NAMALWA (cell line): ENCODE measurements around the gene LMBR1L.

Experiments
- DNase-seq: peaks from one replicate; pipeline ENCODE4 v3.0.0-alpha.2; 2015; ENCODE audit warnings: low spot score

Gene LMBR1L

DNA sequence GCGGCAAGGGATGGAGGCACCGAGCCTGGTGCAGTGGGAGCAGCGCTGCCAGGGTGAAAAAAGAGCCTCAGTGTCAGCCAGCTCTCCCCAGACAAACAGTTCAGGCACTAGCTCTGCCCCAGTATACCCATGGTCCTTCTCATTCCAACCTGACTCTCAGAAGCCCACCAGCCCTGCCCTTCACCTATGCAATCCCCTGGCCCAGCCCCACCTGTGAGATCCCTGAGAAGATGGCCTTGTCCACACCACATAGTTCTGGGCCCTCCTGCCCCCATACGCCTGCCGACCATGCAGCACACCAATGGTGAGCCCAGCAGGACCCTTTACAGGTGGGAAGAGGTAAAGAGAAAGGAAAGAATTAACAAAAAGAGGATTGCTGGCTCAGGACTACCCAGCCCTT lies 56.6 kb downstream of the LMBR1L start:
- no peak for DNase-seq

- no peak for DNase-seq
These were observed 58.0 kb downstream of the LMBR1L start for GRCh38 chr12:49052451-49053208.

DNA sequence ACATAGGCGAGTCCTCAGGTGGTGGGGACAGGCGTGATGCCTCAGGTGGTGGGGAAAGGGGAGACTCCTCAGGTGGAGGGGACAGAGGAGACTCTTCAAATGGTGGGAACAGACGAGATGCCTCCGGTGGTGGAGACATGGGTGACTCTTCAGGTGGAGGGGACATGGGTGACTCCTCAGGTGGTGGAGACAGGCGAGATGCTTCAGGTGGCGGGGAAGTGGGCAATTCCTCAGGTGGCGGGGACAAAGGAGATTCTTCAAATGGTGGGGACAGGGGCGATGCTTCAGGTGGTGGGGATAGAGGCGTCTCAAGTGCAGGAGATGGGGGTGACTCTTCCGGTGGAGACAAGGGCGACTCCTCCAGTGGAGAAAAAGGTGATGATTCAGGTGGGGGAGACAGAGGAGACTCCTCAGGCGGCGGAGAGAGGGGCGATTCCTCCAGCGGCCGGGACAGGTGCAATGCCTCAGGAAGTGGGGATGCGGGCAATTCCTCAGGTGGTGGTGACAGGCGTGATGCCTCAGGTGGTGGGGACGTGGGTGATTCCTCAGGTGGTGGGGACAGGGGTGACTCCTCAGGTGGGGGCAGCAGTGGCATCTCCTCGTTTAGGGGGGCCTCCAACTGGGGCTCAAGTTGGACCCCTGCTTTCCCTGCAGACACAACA lies 58.7 kb downstream of the LMBR1L start:
- DNase-seq, result no peak

- no peak for DNase-seq
These were observed 59.3 kb downstream of the LMBR1L start for GRCh38 chr12:49051373-49051764.

- DNase-seq, result no peak
These were observed 59.9 kb downstream of the LMBR1L start for GRCh38 chr12:49050507-49051372.

GRCh38 chr12:49049566-49050224 lies 61.0 kb downstream of the LMBR1L start:
- no peak for DNase-seq

DNA sequence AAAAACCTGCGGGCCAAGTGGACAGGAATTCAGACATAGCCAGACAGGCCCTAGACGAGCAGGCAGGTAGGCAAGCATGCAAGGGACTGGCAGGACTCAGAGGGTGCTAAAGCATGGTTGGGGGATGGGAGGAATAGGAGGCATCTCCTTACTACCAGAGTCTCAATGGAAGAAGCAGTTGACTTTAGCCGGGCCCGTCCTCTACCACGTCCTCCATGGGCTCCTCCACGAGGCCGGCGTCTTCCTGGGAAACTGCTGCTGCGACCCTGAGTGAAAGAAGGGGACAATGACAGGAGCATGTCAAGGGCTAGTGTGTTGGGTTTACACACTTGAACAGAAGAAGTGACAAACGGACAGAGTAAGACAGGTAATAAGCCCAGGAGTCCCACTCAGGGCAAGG lies 61.7 kb downstream of the LMBR1L start:
- no peak for DNase-seq
